SK-N-SH treated with all-trans-retinoic acid at 6 μM for 48 hours (cell line): ENCODE measurements around the gene NINJ1.

Source experiments
- CREB5 ChIP-seq: fragments of 250-450 bp; sonication (Bioruptor Pico); IDR thresholded peaks from 2 replicates; pipeline ENCODE4 v1.5.1; 2020; ENCODE audit warnings: low read depth, mild to moderate bottlenecking, moderate library complexity
- ISL1 ChIP-seq: fragments of 250-450 bp; sonication (Bioruptor Pico); IDR thresholded peaks from 2 replicates; pipeline ENCODE4 v2.1.2; 2022; ENCODE audit warnings: mild to moderate bottlenecking, moderate library complexity
- TOX ChIP-seq: fragments of 250-450 bp; sonication (Bioruptor Pico); IDR thresholded peaks from 2 replicates; pipeline ENCODE4 v1.8.0; 2021; ENCODE audit warnings: mild to moderate bottlenecking, moderate library complexity, borderline replicate concordance
- ZFP3 ChIP-seq: fragments of 250-450 bp; sonication (Bioruptor Pico); IDR thresholded peaks from 2 replicates; pipeline ENCODE4 v1.5.0; 2020; ENCODE audit warnings: mild to moderate bottlenecking, moderate library complexity

- TF ChIP-seq TOX (CRISPR knock-in tag) (no peak), ISL1 (CRISPR knock-in tag) (no peak), ZFP3 (CRISPR knock-in tag) (no peak), CREB5 (CRISPR knock-in tag) (no peak)
These were observed 21.1 kb downstream of the NINJ1 start for GRCh38 chr9:93112864-93113389.
